ENCODE measurements around the gene SCFD2.

GRCh38 chr4:53197772-53198142 is 168.1 kb downstream of the SCFD2 start:
- TF ChIP-seq CTCF (conservative IDR thresholded peaks at IDR 0.05) (no peak), EZH2 (IDR thresholded peaks at IDR 0.05; ENCODE audit: low read depth) (no peak)

Measured in PC-9 (cell line).